Gastrocnemius medialis (tissue), 4 donors: Measurements from ENCODE around the gene RREB1.

Source experiments
- CTCF ChIP-seq, 5 experiments: fragments of 450-650 bp in 3 of 5; fragments of 200-600 bp in 2 of 5; sonication (generic) in 2 of 5; IDR thresholded peaks in 4 of 5; conservative IDR thresholded peaks in 1 of 5; 1 replicate in 4 of 5; 2 replicates in 1 of 5; pipeline ENCODE4 v1.5.1; 2016 to 2019; ENCODE audit warnings: antibody characterized with exemption in 5 of 5, mild to moderate bottlenecking in 3 of 5, moderate library complexity in 3 of 5
- POLR2A ChIP-seq, 2 donors: fragments of 450-650 bp; IDR thresholded peaks; one replicate each; pipeline ENCODE4 v1.6.1; 2017; ENCODE audit warnings: antibody characterized with exemption in 2 of 2, mild to moderate bottlenecking in 2 of 2, moderate library complexity in 2 of 2

DNA sequence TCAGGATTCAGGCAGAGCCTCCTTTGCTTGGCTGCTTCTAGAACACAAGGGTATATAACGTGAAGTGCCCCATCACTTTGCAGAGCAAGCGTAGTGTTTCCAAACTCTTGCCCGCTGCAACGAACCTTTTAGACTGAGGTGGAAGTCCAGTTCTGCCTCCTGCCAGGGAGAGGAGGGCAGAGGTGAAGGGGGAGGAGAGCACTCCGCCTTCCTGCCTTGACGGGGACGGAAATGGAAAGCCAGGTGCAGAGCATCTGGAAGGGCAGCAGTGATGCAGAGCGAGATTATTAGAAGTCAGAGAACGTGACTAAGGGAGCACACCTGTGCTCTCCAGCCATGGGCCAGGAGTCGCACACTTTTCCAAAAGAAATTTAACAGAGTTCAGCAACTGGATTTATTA is 63.4 kb downstream of the RREB1 start:
- TF ChIP-seq CTCF (IDR thresholded peaks at IDR 0.05 in 4 of 5, conservative IDR thresholded peaks at IDR 0.05 in 1 of 5) (no peak), POLR2A (IDR thresholded peaks at IDR 0.05) (no peak)
